HepG2 (cell line): Measurements from ENCODE around the gene MNT. TPM values are rescaled to one million over a fixed set of nuclear protein-coding genes. Genes with fewer than 3 reads are reported as not detected.

Source experiments
- BRCA1 ChIP-seq: sonication (generic); formaldehyde crosslinking; IDR thresholded peaks from 2 replicates; pipeline ENCODE4 v1.4.0; 2020; ENCODE audit warnings: missing genetic modification reagents
- CCDC6 ChIP-seq: sonication (generic); formaldehyde crosslinking; IDR thresholded peaks from 2 replicates; pipeline ENCODE4 v1.8.1; 2022; ENCODE audit warnings: mild to moderate bottlenecking, missing genetic modification reagents, moderate library complexity
- EHMT2 ChIP-seq: fragments of 200-600 bp; sonication (generic); IDR thresholded peaks from 2 replicates; pipeline ENCODE4 v1.7.0; 2017; ENCODE audit warnings: antibody characterized with exemption, low read depth, low read length, borderline replicate concordance
- HES4 ChIP-seq: sonication (generic); formaldehyde crosslinking; IDR thresholded peaks from 2 replicates; pipeline ENCODE4 v1.9.0; 2021; ENCODE audit warnings: mild to moderate bottlenecking, missing genetic modification reagents, borderline replicate concordance
- HOXA9 ChIP-seq: sonication (generic); formaldehyde crosslinking; IDR thresholded peaks from 2 replicates; pipeline ENCODE4 v1.8.1; 2022; ENCODE audit warnings: missing genetic modification reagents, mild to moderate bottlenecking, moderate library complexity, borderline replicate concordance
- KAT2B ChIP-seq: fragments of 150-350 bp; IDR thresholded peaks from 2 replicates; pipeline ENCODE4 v1.6.1; 2014; ENCODE audit warnings: low read depth, low read length, borderline replicate concordance
- MAFK ChIP-seq, 2 experiments: IDR thresholded peaks in 1 of 2; conservative IDR thresholded peaks in 1 of 2; 2 replicates each; pipeline ENCODE4 v1.6.1; 2011; ENCODE audit warnings: improper control_type of control experiment in 2 of 2, low read length in 2 of 2
- MBD4 ChIP-seq: IDR thresholded peaks from 2 replicates; pipeline ENCODE4 v1.6.1; 2012; ENCODE audit warnings: low read length, inconsistent platforms, borderline replicate concordance
- PTBP1 ChIP-seq: fragments of 200-400 bp; formaldehyde crosslinking; IDR thresholded peaks from 2 replicates; pipeline ENCODE4 v1.6.1; 2018; ENCODE audit warnings: low read length, low read depth; ENCODE audit not compliant: poor library complexity, severe bottlenecking
- RCOR2 ChIP-seq: IDR thresholded peaks from 2 replicates; pipeline ENCODE4 v1.6.1; 2016; ENCODE audit warnings: missing biosample characterization, missing genetic modification reagents
- SAP130 ChIP-seq: IDR thresholded peaks from 2 replicates; pipeline ENCODE4 v1.6.1; 2016; ENCODE audit warnings: low read depth
- SP1 ChIP-seq, 2 experiments: fragments of 450-650 bp in 1 of 2; sonication (generic) in 1 of 2; formaldehyde crosslinking in 1 of 2; IDR thresholded peaks; 2 replicates each; pipeline versions ENCODE4 v1.4.0 to v1.6.1; 2016 to 2020; ENCODE audit warnings: missing genetic modification reagents in 1 of 2
- TEAD3 ChIP-seq: optimal IDR thresholded peaks from 2 replicates; pipeline ENCODE3; 2016; ENCODE audit warnings: borderline replicate concordance
- WIZ ChIP-seq: sonication (generic); formaldehyde crosslinking; IDR thresholded peaks from 2 replicates; pipeline ENCODE4 v1.5.1; 2020; ENCODE audit warnings: mild to moderate bottlenecking, missing genetic modification reagents
- ZBTB21 ChIP-seq: sonication (generic); formaldehyde crosslinking; IDR thresholded peaks from 2 replicates; pipeline ENCODE4 v1.4.0; 2020; ENCODE audit warnings: missing genetic modification reagents
- ZBTB37 ChIP-seq: sonication (generic); formaldehyde crosslinking; IDR thresholded peaks from 2 replicates; pipeline ENCODE4 v1.4.0; 2020; ENCODE audit warnings: mild to moderate bottlenecking, missing genetic modification reagents
- ZC3H13 ChIP-seq: sonication (generic); formaldehyde crosslinking; IDR thresholded peaks from 2 replicates; pipeline ENCODE4 v1.8.1; 2023; ENCODE audit warnings: mild to moderate bottlenecking, missing genetic modification reagents, moderate library complexity
- ZFP36 ChIP-seq: fragments of 150-350 bp; IDR thresholded peaks from 2 replicates; pipeline ENCODE4 v1.6.1; 2018; ENCODE audit warnings: borderline replicate concordance, low read length, low read depth; ENCODE audit not compliant: partially characterized antibody
- ZNF138 ChIP-seq: sonication (generic); formaldehyde crosslinking; IDR thresholded peaks from 2 replicates; pipeline ENCODE4 v1.5.0; 2020; ENCODE audit warnings: mild to moderate bottlenecking, low read depth, missing genetic modification reagents
- ZNF232 ChIP-seq: sonication (generic); formaldehyde crosslinking; IDR thresholded peaks from 2 replicates; pipeline ENCODE4 v1.4.0; 2020; ENCODE audit warnings: missing genetic modification reagents, borderline replicate concordance
- ZNF280B ChIP-seq: sonication (generic); formaldehyde crosslinking; IDR thresholded peaks from 2 replicates; pipeline ENCODE4 v1.5.0; 2020; ENCODE audit warnings: missing genetic modification reagents, mild to moderate bottlenecking, borderline replicate concordance
- ZNF343 ChIP-seq: sonication (generic); formaldehyde crosslinking; IDR thresholded peaks from 2 replicates; pipeline ENCODE4 v1.4.0; 2020; ENCODE audit warnings: mild to moderate bottlenecking, missing genetic modification reagents
- ZNF354B ChIP-seq: sonication (generic); formaldehyde crosslinking; IDR thresholded peaks from 2 replicates; pipeline ENCODE4 v1.8.0; 2022; ENCODE audit warnings: mild to moderate bottlenecking, missing genetic modification reagents
- ZNF383 ChIP-seq: sonication (generic); formaldehyde crosslinking; IDR thresholded peaks from 2 replicates; pipeline ENCODE4 v1.4.0; 2020; ENCODE audit warnings: missing genetic modification reagents, mild to moderate bottlenecking, borderline replicate concordance
- ZNF530 ChIP-seq: sonication (generic); formaldehyde crosslinking; IDR thresholded peaks from 2 replicates; pipeline ENCODE4 v1.5.0; 2020; ENCODE audit warnings: low read depth, mild to moderate bottlenecking, missing genetic modification reagents
- ZNF549 ChIP-seq: sonication (generic); formaldehyde crosslinking; IDR thresholded peaks from 2 replicates; pipeline ENCODE4 v1.5.0; 2020; ENCODE audit warnings: missing genetic modification reagents
- ZNF720 ChIP-seq: sonication (generic); formaldehyde crosslinking; IDR thresholded peaks from 2 replicates; pipeline ENCODE4 v1.4.0; 2020; ENCODE audit warnings: missing genetic modification reagents
- ZNF772 ChIP-seq: sonication (generic); formaldehyde crosslinking; IDR thresholded peaks from 2 replicates; pipeline ENCODE4 v1.5.0; 2020; ENCODE audit warnings: mild to moderate bottlenecking, missing genetic modification reagents
- ZNF780A ChIP-seq: sonication (generic); formaldehyde crosslinking; IDR thresholded peaks from 2 replicates; pipeline ENCODE4 v1.8.0; 2022; ENCODE audit warnings: mild to moderate bottlenecking, missing genetic modification reagents, moderate library complexity
- ZNF878 ChIP-seq: sonication (generic); formaldehyde crosslinking; IDR thresholded peaks from 2 replicates; pipeline ENCODE4 v1.8.1; 2023; ENCODE audit warnings: mild to moderate bottlenecking, missing genetic modification reagents, moderate library complexity
- polyA plus RNA-seq, 8 experiments: library from polyadenylated mRNA; depleted of rRNA in 3 of 8; stranded (reverse) in 7 of 8; unstranded in 1 of 8; fragments of >200 nt; fragmentation: Illumina TruSeq in 4 of 8; extraction: Trizol in 4 of 8; gene quantifications; 2 replicates each; pipeline versions ENCODE4 v1.2.1 to v1.2.3, GENCODE V29; 2011 to 2016; ENCODE audit warnings: low read depth in 4 of 8, missing spikeins in 1 of 8, mixed read lengths in 1 of 8; ENCODE audit not compliant: insufficient read depth in 1 of 8
- total RNA-seq, 5 experiments: library from RNA; depleted of rRNA; stranded (reverse); fragments of >200 nt; fragmentation: Illumina TruSeq; extraction: Trizol; gene quantifications; 2 replicates each; pipeline ENCODE4 v1.2.3, GENCODE V29; 2016; ENCODE audit warnings: low read depth in 1 of 5

MNT gene
- total and polyA plus RNA-seq, 2 of the 13 experiments (the other 11 are each of a cell fraction or from before 2014, with no cell fraction given): 2.1 to 3.5 TPM

GRCh38 chr17:2336852-2337543 is 63.9 kb downstream of the MNT start, which contains the start of gene SGSM2 (continued):
- TF ChIP-seq SP1 (IDR thresholded peaks at IDR 0.05) (no peak), SP1 (CRISPR knock-in tag; IDR thresholded peaks at IDR 0.05) (no peak), TEAD3 (CRISPR knock-in tag) (no peak), ZNF530 (no peak), ZFP36 (no peak), ZNF138 (CRISPR knock-in tag) (0 out of 2 replicates have a peak, but pooled peaks have one; percentile 45), SAP130 (0 out of 2 replicates have a peak, but pooled peaks have one; percentile 28), CCDC6 (CRISPR knock-in tag) (0 out of 2 replicates have a peak, but pooled peaks have one; percentile 19), WIZ (CRISPR knock-in tag) (no peak), PTBP1 (no peak), ZNF232 (no peak), BRCA1 (CRISPR knock-in tag) (no peak), HES4 (CRISPR knock-in tag) (no peak), ZC3H13 (CRISPR knock-in tag) (0 out of 2 replicates have a peak, but pooled peaks have one; percentile 9), ZNF780A (CRISPR knock-in tag) (no peak), ZNF354B (CRISPR knock-in tag) (no peak), HOXA9 (CRISPR knock-in tag) (no peak), ZBTB21 (CRISPR knock-in tag) (no peak), ZNF720 (no peak), ZNF343 (CRISPR knock-in tag) (0 out of 2 replicates have a peak, but pooled peaks have one; percentile 4), ZBTB37 (no peak), ZNF878 (CRISPR knock-in tag) (no peak), ZNF772 (CRISPR knock-in tag) (no peak; the same call in 1 of the 2 replicates), MBD4 (no peak), MAFK (conservative IDR thresholded peaks at IDR 0.05 in 1 of 2, IDR thresholded peaks at IDR 0.05 in 1 of 2; ENCODE audit: low read length in 2 of 2) (no peak), EHMT2 (no peak), ZNF280B (CRISPR knock-in tag) (no peak), KAT2B (no peak), ZNF549 (no peak), ZNF383 (CRISPR knock-in tag) (no peak), RCOR2 (CRISPR knock-in tag) (no peak)
